Measurements from ENCODE around the gene PRKN.

PRKN gene

GRCh38 chr6:161761966-161762365, 965.6 kb downstream of the PRKN start:
- no peaks in the 10 kb centered on the region for H3K4me1 ChIP-seq (ENCODE audit: control insufficient read depth, insufficient read depth, low read length, poor library complexity, severe bottlenecking)
- H3K27ac ChIP-seq (ENCODE audit: low read depth, low read length, severe bottlenecking), result no peak overlapping the region
- H3K36me3 ChIP-seq (ENCODE audit: control insufficient read depth, insufficient read depth, low read length), result no peaks in the 10 kb centered on the region
- WGBS, 2 experiments (ENCODE audit: insufficient coverage in 2 of 2), result 89 to 91% methylated on average over 6 of the region's 6 CpGs
- H3K9me3 ChIP-seq (ENCODE audit: control insufficient read depth, low read length), result no peaks in the 10 kb centered on the region
- H3K4me3 ChIP-seq (ENCODE audit: extremely low read depth, insufficient read depth, low read length, poor library complexity, severe bottlenecking), result no peak overlapping the region

DNA sequence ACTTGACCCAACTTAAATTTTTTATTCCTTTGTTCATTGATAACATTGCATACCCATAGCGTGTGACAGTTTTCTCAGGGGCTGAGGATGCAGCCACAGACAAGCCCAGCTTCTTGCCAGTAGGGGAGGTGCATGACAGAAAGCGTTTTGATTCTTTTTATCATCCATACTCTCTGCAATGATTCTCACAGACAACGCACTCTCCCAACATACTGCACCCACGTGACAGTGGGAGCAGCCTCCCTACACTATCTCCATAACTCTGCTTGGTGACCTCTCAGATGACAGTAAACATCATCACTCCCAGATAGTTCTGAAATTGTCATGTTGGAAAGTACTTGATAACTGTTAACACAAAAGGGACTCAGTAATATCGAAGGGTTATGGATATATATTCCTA, 972.5 kb downstream of the PRKN start:
- H3K4me1 ChIP-seq (ENCODE audit: control insufficient read depth, insufficient read depth, low read length, poor library complexity, severe bottlenecking), result no peaks in the 10 kb centered on the region
- 62 to 100% methylated on average over 1 to 4 of the region's 5 CpGs for WGBS, 2 experiments (ENCODE audit: insufficient coverage in 2 of 2)
- H3K4me3 ChIP-seq (ENCODE audit: extremely low read depth, insufficient read depth, low read length, poor library complexity, severe bottlenecking), result no peak overlapping the region
- H3K9me3 ChIP-seq (ENCODE audit: control insufficient read depth, low read length), result no peaks in the 10 kb centered on the region
- H3K36me3 ChIP-seq (ENCODE audit: control insufficient read depth, insufficient read depth, low read length), result no peaks in the 10 kb centered on the region
- no peak overlapping the region for H3K27ac ChIP-seq (ENCODE audit: low read depth, low read length, severe bottlenecking)

- Histone ChIP-seq H3K36me3 (ENCODE audit: control insufficient read depth, insufficient read depth, low read length) (no peaks in the 10 kb centered on the region), H3K4me3 (ENCODE audit: extremely low read depth, insufficient read depth, low read length, poor library complexity, severe bottlenecking) (no peak overlapping the region)
- 50% methylated on average over 1 of the region's 3 CpGs; no CpG with 5 or more reads in 1 of the 2 experiments for whole genome bisulfite sequencing, 2 experiments (ENCODE audit: insufficient coverage in 2 of 2)
Measured at GRCh38 chr6:161750686-161751085, 976.9 kb downstream of the PRKN start.

DNA sequence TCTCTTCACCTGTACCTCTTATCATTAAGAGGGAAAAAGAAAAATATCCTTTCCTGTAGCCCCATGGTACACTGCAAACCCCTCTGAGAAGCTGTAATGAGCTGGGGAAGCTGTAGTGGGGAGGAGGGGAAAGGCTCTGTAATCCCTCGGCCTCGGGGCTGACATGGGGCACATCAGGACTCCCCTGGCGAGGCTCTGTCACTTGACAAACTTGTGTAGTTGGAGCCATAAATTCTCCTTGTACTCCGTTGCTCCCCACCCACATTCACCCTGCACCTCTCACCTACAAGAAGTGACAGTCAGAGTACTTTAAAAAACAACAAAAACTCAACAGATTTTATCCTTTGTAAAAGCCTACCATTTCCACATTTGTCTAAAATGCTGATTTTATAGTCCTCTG, 978.0 kb downstream of the PRKN start:
- Histone ChIP-seq H3K27ac (ENCODE audit: low read depth, low read length, severe bottlenecking) (no peak overlapping the region), H3K4me3 (ENCODE audit: extremely low read depth, insufficient read depth, low read length, poor library complexity, severe bottlenecking) (no peak overlapping the region), H3K36me3 (ENCODE audit: control insufficient read depth, insufficient read depth, low read length) (no peaks in the 10 kb centered on the region), H3K9me3 (ENCODE audit: control insufficient read depth, low read length) (no peaks in the 10 kb centered on the region), H3K4me1 (ENCODE audit: control insufficient read depth, insufficient read depth, low read length, poor library complexity, severe bottlenecking) (no peaks in the 10 kb centered on the region)
- WGBS, 2 experiments (ENCODE audit: insufficient coverage in 2 of 2), result 43 to 78% methylated on average over 1 to 4 of the region's 4 CpGs

More at GRCh38 chr6:161750686-161751085, 976.9 kb downstream of the PRKN start:
- Histone ChIP-seq H3K9me3 (ENCODE audit: control insufficient read depth, low read length) (no peaks in the 10 kb centered on the region), H3K4me1 (ENCODE audit: control insufficient read depth, insufficient read depth, low read length, poor library complexity, severe bottlenecking) (no peaks in the 10 kb centered on the region), H3K27ac (ENCODE audit: low read depth, low read length, severe bottlenecking) (no peak overlapping the region)

DNA sequence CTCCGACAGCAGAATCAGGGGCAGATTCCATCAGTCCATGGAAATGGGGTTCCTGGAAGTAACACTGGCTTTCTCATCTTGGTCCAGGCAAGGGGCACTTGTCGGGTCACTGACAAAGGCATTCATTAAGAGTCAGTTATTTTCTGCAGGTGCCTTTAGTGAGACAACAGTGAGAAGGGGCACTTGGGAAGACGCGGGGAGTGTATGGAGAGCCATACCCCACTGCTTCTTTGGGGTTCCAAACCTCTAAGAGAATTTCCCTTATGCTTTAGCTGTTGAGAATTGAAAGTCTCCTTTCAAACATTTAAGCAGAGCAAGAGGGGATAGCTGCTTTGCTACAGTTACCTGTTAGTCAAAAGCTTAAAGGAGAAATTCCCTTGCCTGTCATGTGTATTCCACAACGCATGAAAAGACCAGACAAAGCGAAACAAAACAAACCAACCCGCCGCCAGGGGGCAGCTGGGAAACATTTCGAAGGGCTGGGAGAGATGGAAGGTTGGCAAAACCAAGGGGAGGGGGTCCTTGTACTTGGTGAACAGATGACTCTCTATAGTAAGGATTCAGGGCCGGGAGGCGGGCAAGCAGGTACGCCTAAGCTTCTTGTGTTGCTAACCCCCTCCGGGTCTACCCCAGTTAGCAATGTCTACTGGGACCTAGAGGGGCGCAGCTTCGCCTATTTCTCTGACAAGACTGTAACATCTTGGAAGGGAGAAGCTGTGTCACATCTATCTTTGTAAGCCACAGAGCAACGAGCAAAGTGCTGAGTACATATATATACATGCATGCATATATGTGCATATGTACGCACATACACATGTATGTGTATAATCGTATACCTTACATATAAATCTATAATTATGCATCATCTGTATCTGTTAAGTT, 978.8 kb downstream of the PRKN start:
- Histone ChIP-seq H3K27ac (ENCODE audit: low read depth, low read length, severe bottlenecking) (no peak overlapping the region), H3K4me1 (ENCODE audit: control insufficient read depth, insufficient read depth, low read length, poor library complexity, severe bottlenecking) (no peaks in the 10 kb centered on the region), H3K4me3 (ENCODE audit: extremely low read depth, insufficient read depth, low read length, poor library complexity, severe bottlenecking) (no peak overlapping the region), H3K36me3 (ENCODE audit: control insufficient read depth, insufficient read depth, low read length) (no peaks in the 10 kb centered on the region), H3K9me3 (ENCODE audit: control insufficient read depth, low read length) (no peaks in the 10 kb centered on the region)
- WGBS, 2 experiments (ENCODE audit: insufficient coverage in 2 of 2), result 30 to 59% methylated on average over 11 to 12 of the region's 18 CpGs

DNA sequence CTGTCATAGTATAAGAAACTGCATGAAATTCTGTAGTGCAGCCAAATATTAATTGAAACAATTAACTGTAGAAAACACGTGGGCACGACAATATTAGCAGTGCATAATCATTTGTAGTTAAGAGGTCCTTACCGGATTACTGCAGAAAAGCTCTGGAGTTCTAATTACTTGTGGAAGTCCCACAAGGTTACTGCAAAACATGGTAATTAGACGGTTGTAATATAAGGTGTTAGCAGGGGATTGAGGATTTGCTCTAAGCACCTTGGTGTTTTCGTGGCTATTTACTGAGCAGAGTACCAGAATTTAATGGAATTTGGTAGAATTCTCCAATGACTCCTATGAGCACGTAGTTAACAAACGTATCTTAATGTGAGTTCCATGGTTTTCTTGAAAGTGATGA, 980.1 kb downstream of the PRKN start:
- Histone ChIP-seq H3K36me3 (ENCODE audit: control insufficient read depth, insufficient read depth, low read length) (no peaks in the 10 kb centered on the region), H3K4me1 (ENCODE audit: control insufficient read depth, insufficient read depth, low read length, poor library complexity, severe bottlenecking) (no peaks in the 10 kb centered on the region), H3K4me3 (ENCODE audit: extremely low read depth, insufficient read depth, low read length, poor library complexity, severe bottlenecking) (no peak overlapping the region), H3K9me3 (ENCODE audit: control insufficient read depth, low read length) (no peaks in the 10 kb centered on the region), H3K27ac (ENCODE audit: low read depth, low read length, severe bottlenecking) (no peak overlapping the region)
- WGBS, 2 experiments (ENCODE audit: insufficient coverage in 2 of 2), result 76 to 88% methylated on average over 5 of the region's 7 CpGs

GRCh38 chr6:161745594-161746141, 981.9 kb downstream of the PRKN start:
- H3K27ac ChIP-seq (ENCODE audit: low read depth, low read length, severe bottlenecking), result no peak overlapping the region
- H3K9me3 ChIP-seq (ENCODE audit: control insufficient read depth, low read length), result no peaks in the 10 kb centered on the region
- H3K4me1 ChIP-seq (ENCODE audit: control insufficient read depth, insufficient read depth, low read length, poor library complexity, severe bottlenecking), result no peaks in the 10 kb centered on the region
- H3K4me3 ChIP-seq (ENCODE audit: extremely low read depth, insufficient read depth, low read length, poor library complexity, severe bottlenecking), result no peak overlapping the region
- WGBS, 2 experiments (ENCODE audit: insufficient coverage in 2 of 2), result 67 to 83% methylated on average over 2 to 3 of the region's 5 CpGs
- no peaks in the 10 kb centered on the region for H3K36me3 ChIP-seq (ENCODE audit: control insufficient read depth, insufficient read depth, low read length)

- Histone ChIP-seq H3K36me3 (ENCODE audit: control insufficient read depth, insufficient read depth, low read length) (no peaks in the 10 kb centered on the region), H3K9me3 (ENCODE audit: control insufficient read depth, low read length) (no peaks in the 10 kb centered on the region), H3K4me3 (ENCODE audit: extremely low read depth, insufficient read depth, low read length, poor library complexity, severe bottlenecking) (no peak overlapping the region), H3K4me1 (ENCODE audit: control insufficient read depth, insufficient read depth, low read length, poor library complexity, severe bottlenecking) (no peaks in the 10 kb centered on the region), H3K27ac (ENCODE audit: low read depth, low read length, severe bottlenecking) (no peak overlapping the region)
- 79 to 88% methylated on average over 2 of the region's 2 CpGs for WGBS, 2 experiments (ENCODE audit: insufficient coverage in 2 of 2)
Measured at GRCh38 chr6:161745128-161745527, 982.4 kb downstream of the PRKN start.

GRCh38 chr6:161744211-161745067, 983.1 kb downstream of the PRKN start:
- no peaks in the 10 kb centered on the region for H3K4me1 ChIP-seq (ENCODE audit: control insufficient read depth, insufficient read depth, low read length, poor library complexity, severe bottlenecking)
- H3K9me3 ChIP-seq (ENCODE audit: control insufficient read depth, low read length), result no peaks in the 10 kb centered on the region
- no peaks in the 10 kb centered on the region for H3K36me3 ChIP-seq (ENCODE audit: control insufficient read depth, insufficient read depth, low read length)
- 96% methylated on average over 8 to 9 of the region's 14 CpGs for WGBS, 2 experiments (ENCODE audit: insufficient coverage in 2 of 2)
- H3K4me3 ChIP-seq (ENCODE audit: extremely low read depth, insufficient read depth, low read length, poor library complexity, severe bottlenecking), result no peak overlapping the region
- no peak overlapping the region for H3K27ac ChIP-seq (ENCODE audit: low read depth, low read length, severe bottlenecking)

DNA sequence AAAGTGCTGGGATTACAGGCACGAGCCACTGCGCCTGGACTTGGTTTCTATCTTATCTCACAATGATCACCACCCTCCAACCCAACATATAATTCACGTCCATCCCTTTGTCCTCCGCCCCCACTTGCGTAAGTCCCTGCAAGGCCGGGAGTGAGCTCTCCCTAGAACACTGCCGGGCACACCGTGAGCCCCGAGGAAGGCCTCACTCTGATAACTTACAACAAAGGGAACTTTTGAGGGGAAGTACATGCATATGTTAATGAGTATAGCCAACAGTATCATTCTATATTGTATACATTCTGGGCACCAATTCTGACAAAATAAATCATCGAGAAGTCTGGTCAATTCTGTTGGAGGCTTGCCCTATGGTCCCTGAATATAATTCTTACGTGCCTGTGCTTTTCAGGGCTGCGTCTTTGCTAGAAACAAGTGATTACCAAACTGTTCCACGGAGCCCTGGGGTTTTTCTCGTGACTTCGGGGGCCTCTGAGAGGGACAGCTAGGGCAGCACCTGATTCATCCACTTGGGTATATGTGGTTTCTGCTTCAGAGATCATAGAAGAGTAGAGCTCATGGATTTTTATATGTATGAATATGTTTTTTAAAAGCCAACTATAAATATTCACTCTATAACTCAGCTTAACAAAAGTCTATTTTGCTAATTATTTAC, 983.9 kb downstream of the PRKN start:
- H3K36me3 ChIP-seq (ENCODE audit: control insufficient read depth, insufficient read depth, low read length), result no peaks in the 10 kb centered on the region
- no peak overlapping the region for H3K4me3 ChIP-seq (ENCODE audit: extremely low read depth, insufficient read depth, low read length, poor library complexity, severe bottlenecking)
- no peak overlapping the region for H3K27ac ChIP-seq (ENCODE audit: low read depth, low read length, severe bottlenecking)
- H3K9me3 ChIP-seq (ENCODE audit: control insufficient read depth, low read length), result no peaks in the 10 kb centered on the region
- WGBS, 2 experiments (ENCODE audit: insufficient coverage in 2 of 2), result 84 to 93% methylated on average over 4 to 12 of the region's 15 CpGs
- no peaks in the 10 kb centered on the region for H3K4me1 ChIP-seq (ENCODE audit: control insufficient read depth, insufficient read depth, low read length, poor library complexity, severe bottlenecking)
